ENCODE measurements around the gene C18orf32.
A peak's percentile ranks its signal among the peaks of the same experiment; 100 is the strongest.
"Not testable (repeated sequence)": the region's sequence is repeated elsewhere in the genome, so short reads cannot be mapped to it uniquely, and the experiment has no call there.

Gene C18orf32

DNA sequence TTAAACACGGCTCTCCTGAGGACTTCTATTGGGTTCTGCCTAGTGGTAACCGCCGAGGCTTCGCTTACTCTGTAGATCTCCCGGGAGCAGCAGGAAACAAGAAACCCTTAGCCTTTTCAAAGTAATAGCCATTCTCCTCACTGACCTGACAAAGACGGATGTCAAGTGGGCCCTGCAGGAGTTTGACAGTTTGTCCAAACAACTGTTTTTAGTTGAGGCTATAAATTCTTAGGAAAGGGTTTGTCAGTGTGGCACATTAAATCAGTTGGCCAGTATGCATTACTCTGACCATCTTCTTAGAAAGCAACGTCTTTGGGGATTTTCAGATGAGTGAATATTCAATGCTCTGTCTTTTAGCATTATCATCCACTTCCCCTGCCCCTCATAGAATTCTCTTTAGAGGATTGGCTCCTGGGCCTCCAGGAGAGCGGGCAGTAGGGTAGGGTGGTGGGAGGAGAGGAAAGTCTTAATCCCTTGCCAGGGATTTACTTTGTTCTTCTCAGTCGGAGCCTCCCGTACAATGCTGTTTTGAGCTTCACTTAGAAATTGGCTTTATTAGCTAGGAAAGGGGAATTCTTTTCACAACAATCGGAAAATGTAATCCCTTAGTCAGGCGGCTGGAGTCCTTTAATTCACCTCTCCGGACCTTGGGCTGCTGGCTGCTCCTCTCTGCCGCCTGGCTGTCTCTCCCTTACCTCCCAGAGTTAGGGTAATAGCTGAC is 13.3 kb upstream of the C18orf32 start:
- DNase-seq, result no peak

DNA sequence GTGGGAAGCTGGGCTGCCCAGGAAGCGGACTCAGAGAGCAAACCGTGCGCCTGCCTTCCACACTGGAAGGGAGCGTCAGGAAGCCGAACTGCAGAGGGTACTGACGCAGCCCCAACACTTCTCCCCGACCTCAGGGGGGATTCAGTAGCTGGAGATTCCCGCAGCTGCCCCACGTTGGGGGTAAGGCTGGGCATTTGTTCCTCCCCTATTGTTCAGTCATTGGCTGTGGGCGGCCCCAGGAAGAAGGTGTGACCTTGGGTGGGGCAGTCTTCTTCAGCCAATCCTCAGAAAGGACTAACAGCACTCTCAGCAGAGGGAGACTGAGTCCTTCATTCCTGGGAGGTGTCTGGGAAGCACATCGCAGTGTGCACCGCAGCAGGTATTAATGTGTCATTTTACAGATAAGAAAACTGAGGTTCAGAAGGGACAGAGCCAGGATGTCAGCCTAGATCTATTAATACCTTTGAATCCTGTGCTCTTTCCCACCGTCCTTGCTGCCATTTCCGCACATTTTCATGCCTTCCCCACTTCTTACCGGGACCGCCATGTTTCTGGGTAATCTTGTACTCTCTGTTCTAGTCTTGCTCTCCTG is 12.1 kb upstream of the C18orf32 start:
- no peak for DNase-seq

DNA sequence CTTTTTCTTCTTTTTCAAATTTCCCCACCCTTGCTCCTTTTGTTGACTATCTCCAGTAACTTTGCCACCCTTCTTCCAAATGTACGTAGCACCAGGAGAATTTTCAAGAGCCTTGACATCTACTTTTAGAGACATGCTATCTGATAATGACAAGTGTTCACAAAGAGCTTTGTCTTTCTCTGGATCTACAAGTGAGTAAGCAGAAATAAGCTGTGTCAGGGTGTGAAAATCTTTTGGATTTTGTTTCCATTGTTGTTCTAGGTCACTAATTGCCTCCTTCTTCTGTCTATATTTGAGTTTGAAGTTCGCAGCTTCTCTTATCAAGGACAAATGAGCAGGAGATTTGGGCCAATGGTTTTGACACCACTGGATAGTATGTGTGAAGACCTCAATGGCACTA is 8.4 kb upstream of the C18orf32 start:
- no peak for DNase-seq

DNA sequence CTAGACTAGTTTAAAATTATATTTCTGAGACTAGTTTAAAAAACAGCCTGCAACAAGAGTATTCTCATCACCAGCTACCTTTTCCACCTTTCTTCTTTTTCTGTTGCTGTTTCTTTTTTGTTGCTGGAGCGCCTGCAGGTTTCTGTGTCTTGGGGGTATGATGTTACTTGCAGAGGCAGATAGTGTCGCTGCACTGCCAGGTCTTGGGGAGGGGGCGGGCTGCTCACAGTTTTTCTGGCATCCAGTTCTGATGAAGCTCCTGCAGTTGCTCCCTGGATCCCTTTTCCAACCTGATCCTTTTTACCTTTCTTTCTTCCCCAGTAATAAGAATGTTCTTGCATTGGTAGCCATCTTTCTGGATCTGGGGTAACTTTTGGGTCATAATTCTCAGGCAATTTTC is 8.0 kb upstream of the C18orf32 start:
- DNase-seq, result no peak

DNA sequence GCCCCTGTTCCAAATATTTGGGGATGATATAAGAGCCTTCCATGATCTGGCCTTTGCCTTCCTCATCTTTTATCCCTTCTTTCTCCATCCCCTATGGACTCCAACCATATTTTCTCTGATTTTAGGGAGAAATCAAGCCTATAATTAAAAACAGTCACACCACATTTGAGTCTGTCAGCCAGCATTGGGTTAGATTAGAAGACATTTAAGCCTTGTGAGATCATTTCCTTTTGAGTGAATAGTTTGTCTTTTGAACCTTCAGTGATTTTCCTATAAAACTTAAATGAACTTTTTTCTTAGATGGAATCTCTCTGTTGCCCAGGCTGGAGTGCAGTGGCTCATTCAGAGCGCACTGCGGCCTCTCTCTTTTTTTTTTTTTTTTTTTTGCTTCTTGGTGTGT is 7.6 kb upstream of the C18orf32 start:
- no peak for DNase-seq

DNA sequence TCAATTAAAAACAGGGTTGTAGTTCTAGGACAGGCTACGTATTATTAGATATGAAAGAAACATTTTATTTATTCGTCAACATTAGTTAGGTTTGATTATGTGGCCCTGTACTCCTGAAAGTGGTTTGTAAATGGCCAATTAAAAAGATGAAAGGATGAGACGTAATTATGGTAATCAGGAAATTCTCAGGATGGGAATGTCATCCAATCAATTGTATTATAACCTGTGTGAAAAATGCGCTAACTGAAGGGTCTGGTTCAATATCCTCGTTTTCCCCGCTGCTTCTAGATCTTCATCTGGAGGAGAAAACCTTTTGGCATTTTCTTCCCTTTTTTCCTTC is 5.6 kb upstream of the C18orf32 start:
- DNase-seq, result no peak

DNA sequence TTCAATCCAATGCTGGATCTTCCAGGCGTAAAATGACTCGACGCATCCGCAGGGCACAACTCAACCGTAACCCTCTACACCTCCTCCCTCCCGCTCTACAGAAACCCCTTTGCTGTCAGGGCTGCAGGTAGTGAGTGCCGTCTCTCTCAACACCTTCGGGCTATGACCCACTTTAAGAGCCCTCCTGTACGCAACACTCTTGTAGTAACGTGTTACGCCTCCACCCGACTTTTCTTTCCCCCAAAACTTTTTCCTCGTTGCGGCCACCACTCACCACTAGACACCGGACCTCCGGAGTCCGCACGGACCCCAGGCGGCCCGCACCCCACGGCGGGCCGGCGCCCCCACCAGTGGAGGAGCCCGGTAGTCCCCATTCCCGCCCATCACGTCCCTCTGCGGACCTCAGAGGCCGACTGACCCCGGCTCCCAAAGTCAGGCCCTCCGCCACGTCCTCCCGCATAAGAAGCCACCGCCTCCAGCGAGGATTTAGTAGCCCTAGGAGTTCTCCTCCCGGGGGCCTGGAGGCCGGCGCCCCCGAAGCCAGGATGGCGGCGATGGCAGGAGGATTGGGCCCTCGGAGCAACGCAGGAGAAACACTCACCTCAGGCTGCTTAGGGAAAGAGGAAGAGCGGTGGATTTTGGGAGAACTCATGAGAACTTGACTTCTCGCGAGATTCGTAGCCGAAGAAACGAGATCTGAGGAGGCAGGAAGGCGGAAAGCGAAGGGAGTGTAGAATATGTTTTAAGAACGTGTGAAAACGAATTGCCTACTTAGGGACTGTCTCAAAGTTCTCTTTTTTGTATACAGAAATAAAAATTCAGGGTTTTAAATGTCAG is 5.0 kb upstream of the C18orf32 start, which contains the start of gene RPL17:
RPL17 (minus strand) TSS at position 609 of the 837 bp plus-strand sequence.
- DNase-seq, result peak; percentile 96

DNA sequence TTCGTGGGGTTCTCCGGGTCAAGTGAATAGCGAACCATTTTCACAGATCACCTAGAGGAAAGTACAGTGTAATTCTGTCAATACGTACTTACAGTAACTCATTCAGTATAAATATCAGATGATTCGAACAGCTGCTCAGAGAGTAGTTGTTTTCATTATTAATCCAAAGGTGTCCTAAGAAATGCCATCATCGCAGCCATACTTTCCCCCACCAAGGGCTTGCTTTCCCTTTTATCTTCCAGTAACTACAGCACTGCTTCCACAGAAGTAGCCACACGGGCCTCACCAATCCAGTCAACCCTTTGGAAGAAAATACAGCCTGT is 4.5 kb upstream of the C18orf32 start:
- DNase-seq, result no peak

DNA sequence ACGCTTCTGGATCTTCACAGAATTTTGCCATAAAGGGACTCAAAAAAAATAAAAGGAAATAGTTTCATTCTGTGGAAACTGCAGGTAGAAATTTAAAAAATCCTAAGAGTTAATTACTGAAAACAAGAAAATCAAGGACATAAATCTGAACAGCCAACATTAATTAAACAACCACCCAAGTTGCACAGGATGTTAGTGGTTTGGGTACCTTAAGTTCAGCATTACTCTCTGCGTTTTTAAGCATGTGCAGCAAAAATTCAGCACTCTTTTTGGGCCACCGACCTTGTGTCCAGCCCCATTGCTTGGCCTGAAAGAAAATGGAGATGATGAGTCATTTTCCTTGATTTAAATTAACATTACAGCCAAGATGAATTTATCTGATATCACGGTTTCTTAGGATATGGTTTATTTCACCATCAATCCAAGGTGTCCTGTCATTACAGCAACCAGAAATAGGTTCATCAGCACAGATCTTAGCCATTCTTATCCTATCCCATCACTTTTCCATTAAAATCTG is 3.3 kb upstream of the C18orf32 start:
- DNase-seq, result no peak

DNA sequence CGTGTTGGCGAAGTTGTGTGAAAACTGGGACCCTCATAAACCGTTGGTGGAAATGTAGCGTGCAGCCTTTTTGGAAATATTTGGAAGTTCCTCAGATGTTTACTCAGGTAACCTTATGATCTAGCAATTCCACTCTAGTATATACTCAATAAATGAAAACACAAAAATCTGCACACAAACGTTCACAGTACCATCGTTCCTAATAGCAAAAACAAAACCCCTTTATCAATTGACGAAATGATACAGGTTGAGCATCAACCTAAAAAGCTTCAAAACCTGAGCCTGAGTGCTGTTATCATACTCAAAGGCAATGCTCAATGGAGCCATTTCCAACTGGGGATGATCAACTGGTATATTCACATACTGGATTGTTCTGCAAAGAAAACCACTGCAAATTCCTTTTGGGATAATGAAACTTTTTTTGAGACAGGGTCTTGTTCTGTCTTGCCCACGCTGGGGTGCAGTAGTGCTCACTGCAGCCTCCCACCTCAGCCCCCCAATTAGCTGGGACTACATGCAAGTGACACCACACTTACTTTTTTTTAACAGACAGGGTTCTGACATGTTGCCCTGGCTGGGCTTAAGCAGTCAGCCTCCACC is 777 bp upstream of the C18orf32 start:
- no peak for DNase-seq

DNA sequence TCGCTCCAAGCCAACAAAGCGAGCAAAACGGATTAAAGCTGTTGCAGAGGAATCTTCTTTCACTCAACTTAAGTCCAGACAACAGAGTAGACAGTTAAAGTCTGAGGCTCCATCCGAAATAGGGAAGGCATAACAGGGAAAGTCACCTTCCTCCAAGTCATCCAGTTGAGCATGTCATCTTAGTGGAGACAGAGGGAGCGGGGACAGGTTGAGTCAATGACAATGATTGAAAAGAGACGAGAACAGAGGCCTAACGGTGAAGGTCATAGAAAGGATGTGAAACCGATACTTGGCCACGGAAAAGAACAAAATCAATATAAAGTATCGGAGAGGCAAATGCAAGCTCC is 455 bp downstream of the C18orf32 start:
- no peak for DNase-seq

DNA sequence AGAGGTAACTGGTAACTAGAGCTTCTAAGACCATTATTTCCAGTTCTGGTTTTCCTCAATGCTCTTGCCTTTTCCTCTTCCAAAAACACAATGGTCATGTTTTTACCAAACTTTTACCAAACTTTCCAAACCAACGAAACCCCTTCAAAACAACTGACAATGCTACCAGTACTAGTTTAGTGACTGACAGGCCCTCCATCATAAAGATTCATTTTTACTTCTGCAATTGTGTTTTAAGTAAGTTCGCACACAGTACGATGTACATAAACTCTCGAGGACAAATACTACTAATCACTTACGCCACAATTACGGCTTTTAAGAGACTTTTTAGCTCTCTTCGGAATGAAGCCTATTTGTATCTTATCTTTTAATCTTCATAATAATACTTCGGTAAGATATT is 900 bp downstream of the C18orf32 start:
- no peak for DNase-seq

DNA sequence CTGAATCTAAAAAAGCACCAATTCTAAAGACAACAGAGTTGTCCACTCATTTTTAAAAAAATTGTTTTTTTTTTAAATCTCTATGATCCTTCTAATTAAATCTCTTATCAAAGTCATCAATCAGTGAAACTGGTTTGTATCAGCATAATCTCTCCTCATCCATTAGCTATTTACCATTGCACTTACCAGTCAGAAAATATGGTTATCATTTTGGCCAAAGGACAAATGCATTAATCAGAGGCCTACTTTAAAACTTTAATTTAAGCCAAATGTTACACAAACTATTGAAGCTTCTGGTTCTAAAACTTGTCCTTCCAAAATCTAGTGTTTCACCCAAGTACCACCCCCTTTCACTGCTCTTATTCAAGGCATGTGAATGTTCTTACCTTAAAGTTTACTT is 3.8 kb downstream of the C18orf32 start:
- DNase-seq, result no peak

DNA sequence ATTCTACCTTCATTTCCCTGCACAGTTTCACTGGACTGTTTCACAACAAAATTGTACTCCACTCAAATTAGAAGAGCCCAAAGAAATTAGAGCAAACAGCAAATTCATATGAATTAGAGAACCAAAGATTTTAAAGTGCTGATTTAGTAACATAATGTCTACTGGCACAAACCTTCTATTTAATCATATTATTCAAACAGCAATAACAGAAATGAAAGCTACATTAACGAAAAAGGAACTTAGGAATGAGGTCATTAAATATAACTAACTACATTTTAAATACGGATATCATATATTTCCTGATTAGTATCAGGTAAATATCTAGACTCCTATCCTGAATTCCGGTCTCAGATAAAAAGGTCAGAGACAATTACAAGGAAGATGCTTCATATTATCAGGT is 5.1 kb downstream of the C18orf32 start:
- DNase-seq, result no peak

DNA sequence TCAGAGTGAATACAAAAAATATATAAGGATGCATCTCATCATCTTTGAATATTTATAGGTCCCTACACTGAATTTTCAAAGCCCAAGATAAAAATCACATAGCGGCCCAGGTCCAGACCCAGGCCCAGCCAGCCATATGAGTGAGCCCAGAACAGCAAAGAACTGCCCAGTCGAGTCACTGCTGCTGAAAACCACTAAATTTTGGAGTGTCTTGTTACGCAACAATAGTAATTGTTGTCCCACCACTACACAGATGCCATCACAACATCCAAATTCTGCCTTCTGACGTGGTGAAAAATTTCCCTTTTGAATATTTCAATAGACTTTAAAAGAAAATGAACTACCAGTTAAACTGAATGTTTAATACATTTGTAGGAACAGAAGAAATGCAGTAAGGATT is 5.7 kb downstream of the C18orf32 start:
- DNase-seq, result no peak

DNA sequence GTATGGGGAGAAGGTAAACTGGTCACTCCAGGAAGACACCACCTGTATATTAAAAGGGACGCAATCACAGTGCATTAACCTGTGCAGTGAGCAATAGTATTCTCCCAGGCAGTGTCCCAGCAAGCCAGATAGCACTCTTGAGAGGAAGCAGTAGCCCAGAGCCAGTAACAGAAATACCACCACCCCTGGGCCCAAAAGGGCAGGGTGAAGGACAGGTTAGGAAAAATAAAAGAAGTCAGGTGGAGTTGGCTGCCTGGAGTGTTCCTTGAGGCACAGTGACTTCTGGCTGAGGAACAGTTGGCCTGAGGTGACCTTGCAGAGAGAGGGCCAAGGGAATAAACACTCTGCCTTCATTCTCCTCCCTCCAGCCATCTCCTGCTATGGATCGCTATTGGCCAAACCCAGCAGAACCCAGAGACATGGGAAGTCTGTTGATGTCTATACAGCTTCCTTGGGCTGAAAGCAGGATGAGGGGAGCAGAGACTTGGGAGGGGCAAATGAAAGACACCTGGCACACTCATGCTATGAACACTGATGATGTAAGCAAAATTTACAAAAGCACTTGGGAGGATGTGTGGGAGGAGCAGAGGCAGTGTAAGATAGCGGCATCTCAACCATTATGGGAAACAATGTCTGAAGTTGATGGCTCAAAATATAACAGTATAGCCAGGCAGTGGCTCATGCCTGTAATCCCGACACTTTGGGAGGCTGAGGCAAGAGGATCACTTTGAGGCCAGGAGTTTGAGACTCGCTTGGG is 7.5 kb downstream of the C18orf32 start:
- DNase-seq, result no peak

DNA sequence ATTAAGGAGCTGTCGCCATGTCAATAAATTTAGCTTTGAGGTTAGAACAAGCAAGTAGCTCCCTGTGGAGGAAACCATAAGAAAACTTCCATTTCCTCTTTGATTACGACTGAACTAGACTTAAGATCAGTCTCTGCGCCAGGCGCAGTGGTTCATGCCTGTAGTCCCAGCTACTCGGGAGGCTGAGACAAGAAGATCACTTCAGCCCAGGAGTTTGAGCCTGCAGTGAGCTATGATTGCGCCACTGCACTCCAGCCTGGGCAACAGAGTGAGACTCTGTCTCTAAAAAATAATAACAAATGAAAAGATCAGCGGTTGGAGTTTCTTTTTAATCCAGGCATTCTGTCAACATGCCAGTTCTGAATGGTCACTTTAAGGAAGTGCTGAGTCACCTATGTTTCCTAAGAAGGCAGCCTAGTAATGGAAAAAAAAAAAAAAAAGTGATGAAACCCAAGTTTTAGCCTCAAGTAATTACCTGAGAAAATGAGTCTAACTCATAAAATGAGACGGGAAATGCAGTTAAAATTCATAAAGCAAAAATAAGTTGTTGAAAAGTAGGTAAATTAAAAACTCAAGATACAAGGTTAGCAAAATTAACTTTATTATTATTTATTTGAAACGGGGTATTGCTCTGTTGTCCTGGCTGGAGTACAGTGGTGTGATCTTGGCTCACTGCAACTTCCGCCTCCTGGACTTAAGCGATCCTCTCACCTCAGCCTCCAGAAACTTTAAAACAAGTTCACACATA is 10.2 kb downstream of the C18orf32 start:
- no peak for DNase-seq

DNA sequence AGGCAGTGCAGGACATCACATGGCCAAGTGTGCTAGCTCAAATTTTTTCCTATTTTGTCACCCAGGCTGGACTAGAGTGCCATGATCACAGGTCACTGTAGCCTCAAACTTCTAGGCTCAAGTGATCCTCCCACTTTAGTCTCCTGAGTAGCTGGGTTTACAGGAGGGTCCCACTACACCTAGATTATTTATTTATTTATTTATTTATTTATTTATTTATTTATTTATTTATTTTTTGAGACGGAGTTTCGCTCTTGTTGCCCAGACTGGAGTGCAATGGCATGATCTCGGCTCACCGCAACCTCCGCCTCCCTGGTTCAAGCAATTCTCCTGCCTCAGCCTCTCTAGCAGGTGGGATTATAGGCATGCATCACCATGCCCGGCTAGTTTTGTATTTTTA is 12.1 kb downstream of the C18orf32 start:
- DNase-seq, result not testable (repeated sequence)

DNA sequence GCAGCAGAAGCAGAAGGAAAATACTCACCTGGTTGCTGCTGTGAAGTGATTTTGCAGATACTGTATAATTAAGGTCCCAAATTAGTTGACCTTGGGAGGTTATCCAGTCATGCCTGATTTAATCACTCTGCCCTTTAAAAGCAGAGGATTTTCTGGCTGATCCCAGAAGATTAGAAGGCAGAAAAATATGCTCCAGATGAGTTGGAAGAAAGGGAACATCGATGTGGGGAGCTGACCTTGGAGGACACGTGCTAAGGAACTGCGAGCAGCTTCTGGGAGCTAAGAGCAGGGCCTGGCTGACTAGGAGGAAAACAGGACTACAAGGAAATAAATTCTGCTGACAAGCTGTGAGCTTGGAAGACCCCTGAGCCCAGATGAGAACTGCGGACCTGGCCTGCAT is 13.3 kb downstream of the C18orf32 start:
- no peak for DNase-seq

DNA sequence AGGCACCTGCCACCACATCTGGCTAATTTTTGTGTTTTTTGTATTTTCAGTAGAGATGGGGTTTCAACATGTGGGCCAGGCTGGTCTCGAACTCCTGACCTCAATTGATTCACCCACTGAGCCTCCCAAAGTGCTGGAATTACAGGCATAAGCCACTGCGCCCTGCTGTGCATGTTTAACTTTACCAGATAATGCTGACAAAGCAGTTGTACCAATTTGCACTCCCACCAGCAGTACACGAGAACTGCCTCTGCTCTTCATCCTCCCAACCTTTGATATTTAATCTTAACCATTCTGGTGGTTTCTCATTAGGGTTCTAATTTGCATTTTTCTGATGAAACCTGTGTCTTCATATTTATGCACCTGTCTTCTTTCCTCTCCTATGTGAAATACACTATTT is 14.6 kb downstream of the C18orf32 start:
- DNase-seq, result no peak

DNA sequence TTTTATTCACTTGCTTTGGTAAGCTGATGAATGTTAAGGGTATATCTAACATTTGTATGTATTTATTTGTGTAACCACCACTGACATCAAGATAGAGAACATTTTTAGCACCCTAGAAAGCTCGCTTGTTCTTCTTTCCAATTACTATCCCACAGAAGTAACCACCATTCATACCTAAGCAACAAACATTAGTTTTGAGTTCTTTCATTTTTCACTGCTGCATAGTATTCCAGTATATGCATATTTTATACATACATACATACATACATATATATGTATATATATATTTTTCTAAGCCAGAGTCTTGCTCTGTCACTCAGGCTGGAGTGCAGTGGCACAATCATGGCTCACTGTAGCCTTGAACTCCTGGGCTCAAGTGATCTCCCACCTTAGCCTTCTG is 15.5 kb downstream of the C18orf32 start:
- DNase-seq, result no peak

DNA sequence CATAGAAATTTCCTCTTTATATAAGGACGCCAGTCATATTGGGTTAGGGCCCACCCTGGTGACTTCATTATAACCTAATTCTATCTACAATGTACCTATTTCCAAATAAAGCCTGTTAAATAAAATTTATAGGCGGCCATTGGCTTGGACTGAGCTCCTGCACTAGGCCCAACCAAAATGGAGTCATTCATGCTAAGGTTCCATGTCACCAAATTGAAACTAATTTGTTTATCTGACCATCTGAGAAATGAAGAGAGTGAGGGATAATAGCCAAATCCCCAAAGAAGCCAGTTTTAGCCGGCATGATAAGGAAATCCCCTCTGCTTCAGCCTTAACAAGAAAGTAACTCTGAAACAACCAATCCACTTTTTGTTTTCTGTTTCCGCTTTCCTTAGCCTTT is 19.4 kb downstream of the C18orf32 start:
- no peak for DNase-seq
